HepG2 (cell line): Measurements from ENCODE around the gene RPRML. TPM values are rescaled to one million over a fixed set of nuclear protein-coding genes. Genes with fewer than 3 reads are reported as not detected.

Source experiments
- ASH2L ChIP-seq: fragments of 300-600, 200-600 bp; sonication (generic); IDR thresholded peaks from 2 replicates; pipeline ENCODE4 v1.7.0; 2017; ENCODE audit warnings: low read depth, mild to moderate bottlenecking, moderate library complexity, mixed read lengths, low read length; ENCODE audit not compliant: insufficient read length
- ATRX ChIP-seq: sonication (generic); formaldehyde crosslinking; IDR thresholded peaks from 2 replicates; pipeline ENCODE4 v1.4.0; 2020; ENCODE audit warnings: missing genetic modification reagents, borderline replicate concordance
- KDM3A ChIP-seq: IDR thresholded peaks from 2 replicates; pipeline ENCODE4 v1.6.1; 2018; ENCODE audit warnings: low read depth, missing compliant biosample characterization
- NFKBIZ ChIP-seq: IDR thresholded peaks from 2 replicates; pipeline ENCODE4 v1.6.1; 2018; ENCODE audit warnings: missing genetic modification reagents, missing compliant biosample characterization
- NR2C2 ChIP-seq: sonication (generic); formaldehyde crosslinking; IDR thresholded peaks from 2 replicates; pipeline ENCODE4 v1.4.0; 2020; ENCODE audit warnings: missing genetic modification reagents, mild to moderate bottlenecking, moderate library complexity, borderline replicate concordance
- PTBP1 ChIP-seq: fragments of 200-400 bp; formaldehyde crosslinking; IDR thresholded peaks from 2 replicates; pipeline ENCODE4 v1.6.1; 2018; ENCODE audit warnings: low read length, low read depth; ENCODE audit not compliant: poor library complexity, severe bottlenecking
- SMARCC2 ChIP-seq: fragments of 450-650 bp; IDR thresholded peaks from 2 replicates; pipeline ENCODE4 v1.6.1; 2017; ENCODE audit warnings: antibody characterized with exemption, mild to moderate bottlenecking
- SP4 ChIP-seq: sonication (generic); formaldehyde crosslinking; IDR thresholded peaks from 2 replicates; pipeline ENCODE4 v1.8.1; 2023; ENCODE audit warnings: mild to moderate bottlenecking, missing genetic modification reagents
- THAP11 ChIP-seq: IDR thresholded peaks from 2 replicates; pipeline ENCODE4 v1.6.1; 2016; ENCODE audit warnings: missing biosample characterization, missing genetic modification reagents
- ZBTB21 ChIP-seq: sonication (generic); formaldehyde crosslinking; IDR thresholded peaks from 2 replicates; pipeline ENCODE4 v1.4.0; 2020; ENCODE audit warnings: missing genetic modification reagents
- ZBTB3 ChIP-seq: sonication (generic); formaldehyde crosslinking; IDR thresholded peaks from 2 replicates; pipeline ENCODE4 v1.4.0; 2020; ENCODE audit warnings: low read depth, mild to moderate bottlenecking, moderate library complexity, missing genetic modification reagents, borderline replicate concordance
- ZFP82 ChIP-seq: sonication (generic); formaldehyde crosslinking; IDR thresholded peaks from 2 replicates; pipeline ENCODE4 v1.5.1; 2020; ENCODE audit warnings: mild to moderate bottlenecking, missing genetic modification reagents, borderline replicate concordance
- ZNF230 ChIP-seq: sonication (generic); formaldehyde crosslinking; IDR thresholded peaks from 2 replicates; pipeline ENCODE4 v1.4.0; 2020; ENCODE audit warnings: mild to moderate bottlenecking, missing genetic modification reagents
- ZNF296 ChIP-seq: sonication (generic); formaldehyde crosslinking; conservative IDR thresholded peaks from 2 replicates; pipeline ENCODE4 v1.5.0; 2020; ENCODE audit warnings: mild to moderate bottlenecking, missing genetic modification reagents
- ZNF34 ChIP-seq: sonication (generic); formaldehyde crosslinking; IDR thresholded peaks from 2 replicates; pipeline ENCODE4 v1.4.0; 2020; ENCODE audit warnings: mild to moderate bottlenecking, missing genetic modification reagents, borderline replicate concordance
- ZNF605 ChIP-seq: sonication (generic); formaldehyde crosslinking; IDR thresholded peaks from 2 replicates; pipeline ENCODE4 v1.8.0; 2022; ENCODE audit warnings: mild to moderate bottlenecking, missing genetic modification reagents
- ZNF678 ChIP-seq: sonication (generic); formaldehyde crosslinking; IDR thresholded peaks from 2 replicates; pipeline ENCODE4 v1.4.0; 2020; ENCODE audit warnings: mild to moderate bottlenecking, missing genetic modification reagents
- ZSCAN12 ChIP-seq: sonication (generic); formaldehyde crosslinking; IDR thresholded peaks from 2 replicates; pipeline ENCODE4 v1.9.0; 2021; ENCODE audit warnings: mild to moderate bottlenecking, missing genetic modification reagents
- polyA plus RNA-seq, 8 experiments: library from polyadenylated mRNA; depleted of rRNA in 3 of 8; stranded (reverse) in 7 of 8; unstranded in 1 of 8; fragments of >200 nt; fragmentation: Illumina TruSeq in 4 of 8; extraction: Trizol in 4 of 8; gene quantifications; 2 replicates each; pipeline versions ENCODE4 v1.2.1 to v1.2.3, GENCODE V29; 2011 to 2016; ENCODE audit warnings: low read depth in 4 of 8, missing spikeins in 1 of 8, mixed read lengths in 1 of 8; ENCODE audit not compliant: insufficient read depth in 1 of 8
- total RNA-seq, 5 experiments: library from RNA; depleted of rRNA; stranded (reverse); fragments of >200 nt; fragmentation: Illumina TruSeq; extraction: Trizol; gene quantifications; 2 replicates each; pipeline ENCODE4 v1.2.3, GENCODE V29; 2016; ENCODE audit warnings: low read depth in 1 of 5
- TF ChIP-seq, protein P1 (sequence below): conservative IDR thresholded peaks from 2 replicates; pipeline ENCODE4 v1.6.1; 2018; ENCODE audit warnings: missing genetic modification reagents
- TF ChIP-seq, protein P2 (sequence below): sonication (generic); formaldehyde crosslinking; IDR thresholded peaks from 2 replicates; pipeline ENCODE4 v1.4.0; 2020; ENCODE audit warnings: missing genetic modification reagents
- TF ChIP-seq, protein P3 (sequence below): sonication (generic); formaldehyde crosslinking; IDR thresholded peaks from 2 replicates; pipeline ENCODE4 v1.5.0; 2020; ENCODE audit warnings: missing genetic modification reagents
- TF ChIP-seq, protein P4 (sequence below): sonication (generic); formaldehyde crosslinking; IDR thresholded peaks from 2 replicates; pipeline ENCODE4 v1.4.0; 2020; ENCODE audit warnings: missing genetic modification reagents, mild to moderate bottlenecking, borderline replicate concordance

The RPRML gene
- total and polyA plus RNA-seq, 2 of the 13 experiments (the other 11 are each of a cell fraction or from before 2014, with no cell fraction given): not detected

DNA sequence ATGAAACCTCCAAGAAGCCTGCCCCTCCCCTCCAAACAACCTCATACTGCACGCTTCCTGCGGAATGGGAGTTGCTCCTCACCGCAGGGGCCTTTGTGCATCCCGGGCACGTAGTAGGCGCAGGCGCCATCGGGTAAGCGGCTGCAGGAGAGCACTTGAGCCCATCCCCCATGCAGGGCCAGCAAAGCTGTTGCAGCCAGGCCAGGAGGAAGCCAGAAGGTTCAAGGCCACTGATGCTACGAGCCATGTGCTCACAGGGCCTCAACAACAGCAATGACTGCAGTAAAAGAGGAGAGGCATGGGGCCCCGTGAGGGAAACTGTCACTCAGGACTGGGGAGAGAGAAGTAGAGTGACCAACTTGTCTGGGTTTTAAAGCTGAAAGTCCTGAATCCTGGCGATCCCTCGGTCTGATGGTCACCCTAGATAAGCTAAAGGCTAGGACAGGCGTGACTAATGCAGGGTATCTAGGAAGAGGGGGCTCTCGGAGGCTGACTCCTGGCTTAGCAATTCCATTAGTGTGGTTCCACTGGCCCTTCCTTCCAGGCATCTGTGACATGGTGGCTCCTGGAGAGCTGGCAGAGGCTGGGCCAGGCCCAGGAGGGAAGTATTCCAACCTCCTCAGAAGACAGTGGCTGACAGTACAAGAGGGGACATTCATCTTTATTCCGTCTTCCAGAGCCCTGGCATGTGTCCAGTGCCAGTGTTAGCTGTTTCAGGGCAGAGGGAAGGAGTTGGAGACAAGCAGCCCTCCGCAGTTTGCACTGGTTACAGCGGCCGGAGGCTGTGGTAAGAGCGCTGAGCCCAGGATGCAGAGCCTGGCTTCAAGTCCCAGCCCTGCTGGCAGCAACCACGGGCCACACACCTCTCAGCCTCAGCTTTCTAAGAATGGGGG lies 35.3 kb downstream of the RPRML start (continued):
- no peak for TF ChIP-seq SMARCC2
- TF ChIP-seq, protein P1, sequence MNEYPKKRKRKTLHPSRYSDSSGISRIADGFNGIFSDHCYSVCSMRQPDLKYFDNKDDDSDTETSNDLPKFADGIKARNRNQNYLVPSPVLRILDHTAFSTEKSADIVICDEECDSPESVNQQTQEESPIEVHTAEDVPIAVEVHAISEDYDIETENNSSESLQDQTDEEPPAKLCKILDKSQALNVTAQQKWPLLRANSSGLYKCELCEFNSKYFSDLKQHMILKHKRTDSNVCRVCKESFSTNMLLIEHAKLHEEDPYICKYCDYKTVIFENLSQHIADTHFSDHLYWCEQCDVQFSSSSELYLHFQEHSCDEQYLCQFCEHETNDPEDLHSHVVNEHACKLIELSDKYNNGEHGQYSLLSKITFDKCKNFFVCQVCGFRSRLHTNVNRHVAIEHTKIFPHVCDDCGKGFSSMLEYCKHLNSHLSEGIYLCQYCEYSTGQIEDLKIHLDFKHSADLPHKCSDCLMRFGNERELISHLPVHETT: peak; percentile 82
- TF ChIP-seq ZNF230 (CRISPR knock-in tag): peak; percentile 85
- no peak; the same call in none of the 2 replicates for TF ChIP-seq NFKBIZ (CRISPR knock-in tag)
- TF ChIP-seq ASH2L: peak; percentile 84
- TF ChIP-seq NR2C2: peak; percentile 94
- TF ChIP-seq ZFP82 (CRISPR knock-in tag): peak; percentile 86; the same call in 1 of the 2 replicates
- TF ChIP-seq ZNF678 (CRISPR knock-in tag): peak; percentile 85; the same call in 1 of the 2 replicates
- peak; percentile 71; the same call in 1 of the 2 replicates for TF ChIP-seq ZBTB21
- TF ChIP-seq KDM3A (CRISPR knock-in tag): peak; percentile 91; the same call in 1 of the 2 replicates
- TF ChIP-seq ZSCAN12: 0 out of 2 replicates have a peak, but pooled peaks have one; percentile 66
- TF ChIP-seq, protein P2, sequence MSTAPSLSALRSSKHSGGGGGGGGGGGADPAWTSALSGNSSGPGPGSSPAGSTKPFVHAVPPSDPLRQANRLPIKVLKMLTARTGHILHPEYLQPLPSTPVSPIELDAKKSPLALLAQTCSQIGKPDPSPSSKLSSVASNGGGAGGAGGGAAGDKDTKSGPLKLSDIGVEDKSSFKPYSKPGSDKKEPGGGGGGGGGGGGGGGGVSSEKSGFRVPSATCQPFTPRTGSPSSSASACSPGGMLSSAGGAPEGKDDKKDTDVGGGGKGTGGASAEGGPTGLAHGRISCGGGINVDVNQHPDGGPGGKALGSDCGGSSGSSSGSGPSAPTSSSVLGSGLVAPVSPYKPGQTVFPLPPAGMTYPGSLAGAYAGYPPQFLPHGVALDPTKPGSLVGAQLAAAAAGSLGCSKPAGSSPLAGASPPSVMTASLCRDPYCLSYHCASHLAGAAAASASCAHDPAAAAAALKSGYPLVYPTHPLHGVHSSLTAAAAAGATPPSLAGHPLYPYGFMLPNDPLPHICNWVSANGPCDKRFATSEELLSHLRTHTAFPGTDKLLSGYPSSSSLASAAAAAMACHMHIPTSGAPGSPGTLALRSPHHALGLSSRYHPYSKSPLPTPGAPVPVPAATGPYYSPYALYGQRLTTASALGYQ: peak; percentile 75; the same call in 1 of the 2 replicates
- peak; percentile 78 for TF ChIP-seq PTBP1
- TF ChIP-seq, protein P3, sequence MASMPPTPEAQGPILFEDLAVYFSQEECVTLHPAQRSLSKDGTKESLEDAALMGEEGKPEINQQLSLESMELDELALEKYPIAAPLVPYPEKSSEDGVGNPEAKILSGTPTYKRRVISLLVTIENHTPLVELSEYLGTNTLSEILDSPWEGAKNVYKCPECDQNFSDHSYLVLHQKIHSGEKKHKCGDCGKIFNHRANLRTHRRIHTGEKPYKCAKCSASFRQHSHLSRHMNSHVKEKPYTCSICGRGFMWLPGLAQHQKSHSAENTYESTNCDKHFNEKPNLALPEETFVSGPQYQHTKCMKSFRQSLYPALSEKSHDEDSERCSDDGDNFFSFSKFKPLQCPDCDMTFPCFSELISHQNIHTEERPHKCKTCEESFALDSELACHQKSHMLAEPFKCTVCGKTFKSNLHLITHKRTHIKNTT: no peak
- peak; percentile 95 for TF ChIP-seq ZNF605
- TF ChIP-seq THAP11 (CRISPR knock-in tag): peak; percentile 79
- 0 out of 2 replicates have a peak, but pooled peaks have one; percentile 69 for TF ChIP-seq ZNF34 (CRISPR knock-in tag)
- peak; percentile 69 for TF ChIP-seq SP4 (CRISPR knock-in tag)
- TF ChIP-seq, protein P4, sequence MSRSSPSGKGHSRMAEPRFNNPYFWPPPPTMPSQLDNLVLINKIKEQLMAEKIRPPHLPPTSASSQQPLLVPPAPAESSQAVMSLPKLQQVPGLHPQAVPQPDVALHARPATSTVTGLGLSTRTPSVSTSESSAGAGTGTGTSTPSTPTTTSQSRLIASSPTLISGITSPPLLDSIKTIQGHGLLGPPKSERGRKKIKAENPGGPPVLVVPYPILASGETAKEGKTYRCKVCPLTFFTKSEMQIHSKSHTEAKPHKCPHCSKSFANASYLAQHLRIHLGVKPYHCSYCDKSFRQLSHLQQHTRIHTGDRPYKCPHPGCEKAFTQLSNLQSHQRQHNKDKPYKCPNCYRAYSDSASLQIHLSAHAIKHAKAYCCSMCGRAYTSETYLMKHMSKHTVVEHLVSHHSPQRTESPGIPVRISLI (CRISPR knock-in tag): peak; percentile 57
- TF ChIP-seq ZNF296 (CRISPR knock-in tag): no peak
- TF ChIP-seq ZBTB3 (CRISPR knock-in tag): peak; percentile 63; the same call in 1 of the 2 replicates
- no peak for TF ChIP-seq ATRX
